Stimulated activated CD8-positive, alpha-beta memory T cell treated with anti-CD3 and anti-CD28 coated beads, Interleukin-4, amount 100 ng/mL, for 24 hours (primary cell): Measurements from ENCODE around the gene EVC2.
"Not testable (repeated sequence)": the region's sequence is repeated elsewhere in the genome, so short reads cannot be mapped to it uniquely, and the experiment has no call there.

Experiments used
- DNase-seq: peaks from one replicate; pipeline ENCODE4 v3.0.0-alpha.2; 2020; ENCODE audit warnings: low read depth

The EVC2 gene

GRCh38 chr4:5629542-5629941 is 78.8 kb downstream of the EVC2 start:
- no peak for DNase-seq

- no peak for DNase-seq
These were observed 81.4 kb downstream of the EVC2 start for GRCh38 chr4:5626913-5627312.

GRCh38 chr4:5622596-5622995 is 85.8 kb downstream of the EVC2 start:
- DNase-seq: no peak

- no peak for DNase-seq
These were observed 88.3 kb downstream of the EVC2 start for GRCh38 chr4:5619913-5620625.

- no peak for DNase-seq
These were observed 90.1 kb downstream of the EVC2 start for GRCh38 chr4:5618051-5618960.

GRCh38 chr4:5616331-5616950 is 91.9 kb downstream of the EVC2 start:
- DNase-seq: no peak

GRCh38 chr4:5615496-5616075 is 92.8 kb downstream of the EVC2 start:
- DNase-seq: no peak

- DNase-seq: no peak
These were observed 96.6 kb downstream of the EVC2 start for GRCh38 chr4:5611750-5612149.

GRCh38 chr4:5609306-5610007 is 98.9 kb downstream of the EVC2 start:
- DNase-seq: no peak

GRCh38 chr4:5593828-5594227 is 114.5 kb downstream of the EVC2 start:
- not testable (repeated sequence) for DNase-seq

GRCh38 chr4:5592272-5592671 is 116.1 kb downstream of the EVC2 start:
- no peak for DNase-seq

- DNase-seq: no peak
These were observed 118.9 kb downstream of the EVC2 start for GRCh38 chr4:5589495-5589894.

GRCh38 chr4:5588046-5588445 is 120.3 kb downstream of the EVC2 start:
- no peak for DNase-seq

GRCh38 chr4:5575941-5576340 is 132.4 kb downstream of the EVC2 start:
- no peak for DNase-seq

GRCh38 chr4:5574386-5574785 is 134.0 kb downstream of the EVC2 start:
- DNase-seq: no peak

GRCh38 chr4:5573965-5574364 is 134.4 kb downstream of the EVC2 start:
- DNase-seq: no peak

GRCh38 chr4:5572751-5573150 is 135.6 kb downstream of the EVC2 start:
- no peak for DNase-seq

GRCh38 chr4:5572114-5572513 is 136.2 kb downstream of the EVC2 start:
- no peak for DNase-seq

- no peak for DNase-seq
These were observed 136.7 kb downstream of the EVC2 start for GRCh38 chr4:5571646-5572045.

- DNase-seq: no peak
These were observed 138.9 kb downstream of the EVC2 start for GRCh38 chr4:5569451-5569850.

GRCh38 chr4:5568931-5569330 is 139.4 kb downstream of the EVC2 start:
- DNase-seq: no peak

- DNase-seq: no peak
These were observed 140.0 kb downstream of the EVC2 start for GRCh38 chr4:5568336-5568735.
